ENCODE measurements around the gene CDHR3.

Gene CDHR3

DNA sequence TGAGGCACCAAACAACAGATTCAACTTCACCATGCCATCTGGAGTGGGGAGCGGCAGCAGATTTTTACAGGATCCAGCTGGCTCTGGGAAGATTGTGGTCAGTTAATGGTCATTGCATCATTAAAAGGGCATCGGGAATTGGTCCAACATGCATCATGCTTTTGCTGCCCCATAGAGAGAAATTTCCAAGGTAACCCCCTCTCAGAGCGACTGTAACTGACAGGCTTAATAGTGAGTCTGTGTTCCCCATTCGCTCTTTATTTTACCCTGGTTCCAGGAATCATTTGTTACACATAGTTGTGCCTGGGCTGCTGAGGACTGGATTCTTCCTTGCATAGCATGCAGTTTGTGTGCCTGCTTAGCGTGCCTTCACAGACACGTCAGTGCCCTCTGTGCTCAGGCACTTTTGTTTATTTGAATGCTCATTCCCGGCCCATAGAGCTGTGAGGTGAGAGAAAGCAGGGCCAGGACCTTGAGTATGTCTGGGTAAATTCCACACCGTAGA is 49.9 kb downstream of the CDHR3 start:
- H3K4me1 ChIP-seq (ENCODE audit: control insufficient read depth, insufficient read depth, low read length) = no peaks in the 10 kb centered on the region
- ChIA-PET POLR2A (no interaction called here), CTCF (interaction anchor here (0.7 kb wide), 1 partner anchor 1117 kb away, joined by 3 read pairs; no protein-coding TSS in a partner anchor)
- no peak overlapping the region for H3K4me3 ChIP-seq (ENCODE audit: low read depth, low read length)
- no peaks in the 10 kb centered on the region for H3K36me3 ChIP-seq (ENCODE audit: control insufficient read depth in 2 of 2, insufficient read depth in 1 of 2, low read length in 2 of 2)
- no peak for TF ChIP-seq EGR2 (tag by site-specific recombination; IDR thresholded peaks at IDR 0.05; ENCODE audit: low read depth)
- no peak for TF ChIP-seq ZNF324 (tag by site-specific recombination; IDR thresholded peaks at IDR 0.05)
- no peak for TF ChIP-seq ZNF785 (tag by site-specific recombination; IDR thresholded peaks at IDR 0.05)
- no peak for TF ChIP-seq ZNF837 (tag by site-specific recombination; IDR thresholded peaks at IDR 0.05)
- TF ChIP-seq CTCF (tag by site-specific recombination; IDR thresholded peaks at IDR 0.05) = no peak
- no peak overlapping the region for H3K27ac ChIP-seq (ENCODE audit: extremely low read depth, low read depth, low read length)
- H3K9me3 ChIP-seq (ENCODE audit: control insufficient read depth, insufficient read depth, low read depth, low read length) = no peaks in the 10 kb centered on the region

DNA sequence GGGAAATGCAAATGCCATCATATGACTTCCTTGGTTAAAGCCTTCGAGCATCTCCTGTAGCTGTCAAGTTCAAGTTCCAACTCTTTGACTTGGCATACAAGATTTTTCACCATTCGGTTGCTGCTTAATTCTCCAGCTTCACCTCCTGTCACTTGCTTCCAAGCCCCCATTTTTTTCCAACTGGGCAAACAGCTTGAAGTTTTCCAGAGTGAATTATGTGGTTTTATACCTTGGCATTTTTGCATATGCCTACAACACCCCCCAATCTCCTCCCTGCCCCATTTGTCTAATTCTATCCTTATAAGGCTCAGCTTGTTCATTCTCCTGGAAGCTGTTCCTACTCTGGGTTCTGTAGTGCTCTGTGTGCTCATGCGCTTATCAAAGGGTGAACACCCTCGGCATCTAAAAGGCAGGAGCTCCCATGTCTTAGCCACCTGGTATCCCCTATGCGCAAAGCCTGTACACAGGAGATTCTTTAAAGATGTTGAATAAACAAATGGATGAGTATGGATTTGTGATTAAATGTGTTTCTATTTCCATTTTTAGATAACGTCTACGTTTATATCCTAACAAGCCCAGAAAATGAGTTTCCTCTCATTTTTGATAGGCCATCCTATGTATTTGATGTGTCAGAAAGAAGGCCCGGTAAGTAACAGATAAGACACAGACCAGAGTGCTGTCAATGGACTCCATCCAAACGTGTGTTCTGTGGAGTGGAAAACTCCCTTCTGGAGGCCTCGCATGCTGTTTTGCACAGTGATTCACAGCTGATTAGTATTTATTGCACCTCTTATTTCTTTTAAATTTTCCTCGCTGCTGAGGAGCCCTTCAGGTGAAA is 52.5 kb downstream of the CDHR3 start:
- Histone ChIP-seq H3K27ac (ENCODE audit: extremely low read depth, low read depth, low read length) (no peak overlapping the region), H3K36me3 (ENCODE audit: control insufficient read depth in 2 of 2, insufficient read depth in 1 of 2, low read length in 2 of 2) (no peaks in the 10 kb centered on the region), H3K9me3 (ENCODE audit: control insufficient read depth, insufficient read depth, low read depth, low read length) (no peaks in the 10 kb centered on the region), H3K4me1 (ENCODE audit: control insufficient read depth, insufficient read depth, low read length) (no peaks in the 10 kb centered on the region), H3K4me3 (ENCODE audit: low read depth, low read length) (no peak overlapping the region)
- ChIA-PET CTCF (interaction anchor here (0.7 to 1.2 kb wide), 3 partner anchors 21 to 251 kb away, joined by 3 to 4 read pairs (median 3); no protein-coding TSS in a partner anchor), POLR2A (no interaction called here)
- TF ChIP-seq ZNF571 (tag by site-specific recombination; IDR thresholded peaks at IDR 0.05) (no peak), ZNF776 (tag by site-specific recombination; IDR thresholded peaks at IDR 0.05; ENCODE audit: borderline replicate concordance) (no peak), ZBTB48 (tag by site-specific recombination; IDR thresholded peaks at IDR 0.05) (no peak)
- TF ChIP-seq, protein P1, sequence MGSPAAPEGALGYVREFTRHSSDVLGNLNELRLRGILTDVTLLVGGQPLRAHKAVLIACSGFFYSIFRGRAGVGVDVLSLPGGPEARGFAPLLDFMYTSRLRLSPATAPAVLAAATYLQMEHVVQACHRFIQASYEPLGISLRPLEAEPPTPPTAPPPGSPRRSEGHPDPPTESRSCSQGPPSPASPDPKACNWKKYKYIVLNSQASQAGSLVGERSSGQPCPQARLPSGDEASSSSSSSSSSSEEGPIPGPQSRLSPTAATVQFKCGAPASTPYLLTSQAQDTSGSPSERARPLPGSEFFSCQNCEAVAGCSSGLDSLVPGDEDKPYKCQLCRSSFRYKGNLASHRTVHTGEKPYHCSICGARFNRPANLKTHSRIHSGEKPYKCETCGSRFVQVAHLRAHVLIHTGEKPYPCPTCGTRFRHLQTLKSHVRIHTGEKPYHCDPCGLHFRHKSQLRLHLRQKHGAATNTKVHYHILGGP (tag by site-specific recombination; IDR thresholded peaks at IDR 0.05) = no peak

DNA sequence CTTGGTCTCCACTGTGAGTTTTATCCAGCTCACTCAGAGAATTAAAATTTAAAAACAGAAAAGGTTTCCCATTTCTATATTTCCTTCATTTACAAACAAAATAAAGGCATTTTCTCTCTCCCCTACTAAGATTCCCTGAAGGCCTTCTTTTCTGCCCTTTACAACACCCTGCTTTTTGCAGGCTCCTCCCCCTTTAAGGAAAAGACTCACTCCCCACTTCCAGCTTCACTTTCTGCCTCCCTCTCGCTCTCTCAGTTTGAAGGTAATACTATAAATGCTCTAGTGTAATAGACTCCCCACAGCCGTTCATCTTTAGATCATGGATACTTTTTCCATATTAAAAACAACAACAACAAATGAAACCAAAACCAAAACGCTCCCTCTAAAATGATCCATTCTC is 53.3 kb downstream of the CDHR3 start:
- H3K4me1 ChIP-seq (ENCODE audit: control insufficient read depth, insufficient read depth, low read length) = no peaks in the 10 kb centered on the region
- no peak overlapping the region for H3K27ac ChIP-seq (ENCODE audit: extremely low read depth, low read depth, low read length)
- no peaks in the 10 kb centered on the region for H3K9me3 ChIP-seq (ENCODE audit: control insufficient read depth, insufficient read depth, low read depth, low read length)
- no peak overlapping the region for H3K4me3 ChIP-seq (ENCODE audit: low read depth, low read length)
- ChIA-PET POLR2A (no interaction called here), CTCF (no interaction called here)
- no peaks in the 10 kb centered on the region for H3K36me3 ChIP-seq (ENCODE audit: control insufficient read depth in 2 of 2, insufficient read depth in 1 of 2, low read length in 2 of 2)
- no peak for TF ChIP-seq ZNF670 (tag by site-specific recombination; IDR thresholded peaks at IDR 0.05; ENCODE audit: low read depth)
- TF ChIP-seq ZNF768 (tag by site-specific recombination; IDR thresholded peaks at IDR 0.05) = no peak
- no peak for TF ChIP-seq ZNF600 (tag by site-specific recombination; IDR thresholded peaks at IDR 0.05)
- no peak for TF ChIP-seq SCRT2 (tag by site-specific recombination; IDR thresholded peaks at IDR 0.05)
- TF ChIP-seq, protein P2, sequence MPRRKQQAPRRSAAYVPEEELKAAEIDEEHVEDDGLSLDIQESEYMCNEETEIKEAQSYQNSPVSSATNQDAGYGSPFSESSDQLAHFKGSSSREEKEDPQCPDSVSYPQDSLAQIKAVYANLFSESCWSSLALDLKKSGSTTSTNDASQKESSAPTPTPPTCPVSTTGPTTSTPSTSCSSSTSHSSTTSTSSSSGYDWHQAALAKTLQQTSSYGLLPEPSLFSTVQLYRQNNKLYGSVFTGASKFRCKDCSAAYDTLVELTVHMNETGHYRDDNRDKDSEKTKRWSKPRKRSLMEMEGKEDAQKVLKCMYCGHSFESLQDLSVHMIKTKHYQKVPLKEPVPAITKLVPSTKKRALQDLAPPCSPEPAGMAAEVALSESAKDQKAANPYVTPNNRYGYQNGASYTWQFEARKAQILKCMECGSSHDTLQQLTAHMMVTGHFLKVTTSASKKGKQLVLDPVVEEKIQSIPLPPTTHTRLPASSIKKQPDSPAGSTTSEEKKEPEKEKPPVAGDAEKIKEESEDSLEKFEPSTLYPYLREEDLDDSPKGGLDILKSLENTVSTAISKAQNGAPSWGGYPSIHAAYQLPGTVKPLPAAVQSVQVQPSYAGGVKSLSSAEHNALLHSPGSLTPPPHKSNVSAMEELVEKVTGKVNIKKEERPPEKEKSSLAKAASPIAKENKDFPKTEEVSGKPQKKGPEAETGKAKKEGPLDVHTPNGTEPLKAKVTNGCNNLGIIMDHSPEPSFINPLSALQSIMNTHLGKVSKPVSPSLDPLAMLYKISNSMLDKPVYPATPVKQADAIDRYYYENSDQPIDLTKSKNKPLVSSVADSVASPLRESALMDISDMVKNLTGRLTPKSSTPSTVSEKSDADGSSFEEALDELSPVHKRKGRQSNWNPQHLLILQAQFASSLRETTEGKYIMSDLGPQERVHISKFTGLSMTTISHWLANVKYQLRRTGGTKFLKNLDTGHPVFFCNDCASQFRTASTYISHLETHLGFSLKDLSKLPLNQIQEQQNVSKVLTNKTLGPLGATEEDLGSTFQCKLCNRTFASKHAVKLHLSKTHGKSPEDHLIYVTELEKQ (tag by site-specific recombination; IDR thresholded peaks at IDR 0.05; ENCODE audit: borderline replicate concordance) = no peak
- no peak for TF ChIP-seq ZNF248 (tag by site-specific recombination; IDR thresholded peaks at IDR 0.05)
- peak; percentile 36 for TF ChIP-seq ZNF335 (tag by site-specific recombination; conservative IDR thresholded peaks at IDR 0.05)
- TF ChIP-seq ZNF341 (tag by site-specific recombination; IDR thresholded peaks at IDR 0.05; ENCODE audit: low read depth) = no peak
- TF ChIP-seq ZNF280D (tag by site-specific recombination; IDR thresholded peaks at IDR 0.05) = no peak

Data from HEK293 (cell line).